DOHH2 (cell line): ENCODE measurements around the gene PATL1.

Source experiments
- EZH2phosphoT487 ChIP-seq: fragments of 200-600 bp; sonication (generic); IDR thresholded peaks from 2 replicates; pipeline ENCODE4 v1.6.1; 2017; ENCODE audit warnings: borderline replicate concordance, mild to moderate bottlenecking, antibody characterized with exemption, low read length, moderate library complexity, mixed read lengths
- TF ChIP-seq, protein P1 (sequence below): fragments of 200-600 bp; sonication (generic); IDR thresholded peaks from one replicate; pipeline ENCODE4 v1.5.1; 2014; ENCODE audit warnings: antibody characterized with exemption, mild to moderate bottlenecking, low read depth, low read length; ENCODE audit not compliant: poor library complexity, severe bottlenecking

DNA sequence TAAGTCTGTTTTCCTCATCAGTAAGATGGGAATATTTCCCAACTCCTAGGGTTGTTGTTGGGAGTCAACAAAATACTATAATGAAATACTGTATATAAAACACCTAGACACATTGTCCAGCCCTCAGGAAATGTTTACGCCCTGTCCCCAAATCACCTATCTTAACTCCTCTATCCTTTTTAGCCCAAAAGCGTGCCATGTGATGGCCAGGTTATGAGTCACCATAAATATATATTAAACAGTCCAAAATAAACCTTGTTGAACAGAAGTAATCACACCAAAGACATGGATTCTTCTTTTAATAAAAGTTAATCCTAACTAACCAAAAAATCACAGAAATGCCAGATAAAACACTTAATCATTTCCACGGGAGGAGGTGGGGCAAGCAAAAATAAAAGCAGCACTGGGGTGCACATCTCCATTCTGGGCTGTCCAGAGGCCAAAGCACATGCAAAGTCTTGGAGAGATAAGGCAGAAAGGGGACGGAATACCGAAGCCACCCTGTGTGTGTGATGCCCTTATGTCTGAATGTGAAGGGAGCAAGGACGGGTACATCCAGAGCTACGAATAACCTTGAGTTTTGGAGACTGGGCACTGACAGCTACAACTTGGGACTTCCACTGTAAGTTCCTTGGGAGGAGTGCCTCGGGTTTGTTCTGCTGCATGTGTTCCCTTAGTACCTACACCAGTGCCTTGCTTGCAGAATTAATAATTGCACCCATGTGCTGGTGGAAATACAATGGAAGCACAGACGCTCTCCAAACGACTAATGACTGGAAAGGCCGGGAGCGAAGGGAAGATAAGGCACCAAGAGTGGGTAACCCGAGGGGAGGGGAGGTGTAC lies 54.3 kb downstream of the PATL1 start:
- TF ChIP-seq, protein P1, sequence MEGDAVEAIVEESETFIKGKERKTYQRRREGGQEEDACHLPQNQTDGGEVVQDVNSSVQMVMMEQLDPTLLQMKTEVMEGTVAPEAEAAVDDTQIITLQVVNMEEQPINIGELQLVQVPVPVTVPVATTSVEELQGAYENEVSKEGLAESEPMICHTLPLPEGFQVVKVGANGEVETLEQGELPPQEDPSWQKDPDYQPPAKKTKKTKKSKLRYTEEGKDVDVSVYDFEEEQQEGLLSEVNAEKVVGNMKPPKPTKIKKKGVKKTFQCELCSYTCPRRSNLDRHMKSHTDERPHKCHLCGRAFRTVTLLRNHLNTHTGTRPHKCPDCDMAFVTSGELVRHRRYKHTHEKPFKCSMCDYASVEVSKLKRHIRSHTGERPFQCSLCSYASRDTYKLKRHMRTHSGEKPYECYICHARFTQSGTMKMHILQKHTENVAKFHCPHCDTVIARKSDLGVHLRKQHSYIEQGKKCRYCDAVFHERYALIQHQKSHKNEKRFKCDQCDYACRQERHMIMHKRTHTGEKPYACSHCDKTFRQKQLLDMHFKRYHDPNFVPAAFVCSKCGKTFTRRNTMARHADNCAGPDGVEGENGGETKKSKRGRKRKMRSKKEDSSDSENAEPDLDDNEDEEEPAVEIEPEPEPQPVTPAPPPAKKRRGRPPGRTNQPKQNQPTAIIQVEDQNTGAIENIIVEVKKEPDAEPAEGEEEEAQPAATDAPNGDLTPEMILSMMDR, result no peak
- no peak for TF ChIP-seq EZH2phosphoT487
